Measurements from ENCODE around the gene STAB2.
A peak's percentile ranks its signal among the peaks of the same experiment; 100 is the strongest.

GRCh38 chr12:103766028-103766427 lies 179.0 kb downstream of the STAB2 start:
- TF ChIP-seq CTCF (IDR thresholded peaks at IDR 0.05) (no peak), POLR2AphosphoS5 (IDR thresholded peaks at IDR 0.05) (peak in 2 of 4 donors; percentile 68 to 75), POLR2A (IDR thresholded peaks at IDR 0.05) (no peak), EP300 (IDR thresholded peaks at IDR 0.05) (no peak)

Data from sigmoid colon (tissue), 4 donors.